ENCODE results near the gene CLCA1. TPM values are rescaled to one million over a fixed set of nuclear protein-coding genes. Genes with fewer than 3 reads are reported as not detected.
"Not testable (repeated sequence)": the region's sequence is repeated elsewhere in the genome, so short reads cannot be mapped to it uniquely, and the experiment has no call there.

The CLCA1 gene
- total and polyA plus RNA-seq, 3 experiments from 2014 or later, result not detected

GRCh38 chr1:86499987-86500593 lies 31.4 kb downstream of the CLCA1 start:
- H3K4me1 Mint-ChIP-seq, result peaks cover 10 to 21% (median 12%) of the 10 kb centered on the region in 3 donors
- H3K9me3 Mint-ChIP-seq, result no peaks in the 10 kb centered on the region
- no peak overlapping the region for H3K4me3 ChIP-seq (ENCODE audit: low read length)
- H3K36me3 ChIP-seq (ENCODE audit: insufficient read depth, low read length), result no peaks in the 10 kb centered on the region
- H3K4me1 ChIP-seq (ENCODE audit: insufficient read depth, low read length), result no peaks in the 10 kb centered on the region
- no peak overlapping the region for H3K4me3 Mint-ChIP-seq
- ChIA-PET CTCF (interaction anchor here (0.6 to 2.7 kb wide), 17 partner anchors 11 to 206 kb away, joined by 3 to 28 read pairs (median 3); partner anchors contain the start of gene ODF2L), POLR2A (no interaction called here)
- H3K27ac Mint-ChIP-seq, result no peak overlapping the region
- H3K9me3 ChIP-seq (ENCODE audit: low read length), result no peaks in the 10 kb centered on the region
- H3K27ac ChIP-seq (ENCODE audit: low read depth, low read length), result no peak overlapping the region
- peaks cover 15 to 29% of the 10 kb centered on the region in 2 donors for H3K27me3 Mint-ChIP-seq
- peak in 2 of 5 donors; percentile 66 for DNase-seq
- no peaks in the 10 kb centered on the region for H3K36me3 Mint-ChIP-seq
- no peaks in the 10 kb centered on the region for H3K27me3 ChIP-seq (ENCODE audit: insufficient read depth, low read length, poor library complexity, severe bottlenecking)

- no peak for DNase-seq
- Mint-ChIP-seq H3K36me3 (no peaks in the 10 kb centered on the region), H3K9me3 (no peaks in the 10 kb centered on the region), H3K27me3 (peaks cover 18 to 29% of the 10 kb centered on the region in 2 donors), H3K4me1 (peaks cover 10 to 21% (median 12%) of the 10 kb centered on the region in 3 donors), H3K27ac (no peak overlapping the region), H3K4me3 (no peak overlapping the region)
- no peak overlapping the region for H3K27ac ChIP-seq (ENCODE audit: low read depth, low read length)
- no peaks in the 10 kb centered on the region for H3K36me3 ChIP-seq (ENCODE audit: insufficient read depth, low read length)
- H3K4me3 ChIP-seq (ENCODE audit: low read length), result no peak overlapping the region
- H3K9me3 ChIP-seq (ENCODE audit: low read length), result no peaks in the 10 kb centered on the region
- ChIA-PET POLR2A (no interaction called here), CTCF (interaction anchor here (0.6 to 2.7 kb wide), 14 partner anchors 12 to 137 kb away, joined by 3 to 28 read pairs (median 3); partner anchors contain the start of gene ODF2L)
- no peaks in the 10 kb centered on the region for H3K27me3 ChIP-seq (ENCODE audit: insufficient read depth, low read length, poor library complexity, severe bottlenecking)
- H3K4me1 ChIP-seq (ENCODE audit: insufficient read depth, low read length), result no peaks in the 10 kb centered on the region
These were observed 32.0 kb downstream of the CLCA1 start for GRCh38 chr1:86500714-86501113.

- POLR2A ChIA-PET, result interaction anchor here (1.0 to 1.4 kb wide), 2 partner anchors 117 to 202 kb away, joined by 3 to 4 read pairs; partner anchors contain the start of gene SH3GLB1
- peaks cover 18 to 31% of the 10 kb centered on the region in 2 donors for H3K27me3 Mint-ChIP-seq
- not testable (repeated sequence) for H3K4me1 ChIP-seq (ENCODE audit: insufficient read depth, low read length); H3K27me3 ChIP-seq (ENCODE audit: insufficient read depth, low read length, poor library complexity, severe bottlenecking); H3K9me3 Mint-ChIP-seq; H3K36me3 Mint-ChIP-seq; H3K36me3 ChIP-seq (ENCODE audit: insufficient read depth, low read length); H3K27ac ChIP-seq (ENCODE audit: low read depth, low read length); H3K9me3 ChIP-seq (ENCODE audit: low read length)
- peaks cover 10 to 21% (median 12%) of the 10 kb centered on the region in 3 donors for H3K4me1 Mint-ChIP-seq
- H3K4me3 Mint-ChIP-seq, result peak overlapping the region; percentile 53 to 90 (median 86)
- H3K27ac Mint-ChIP-seq, result peak overlapping the region in 5 of 8 donors; percentile 0 to 68 (median 31)
- CTCF ChIA-PET, result interaction anchor here (0.6 to 2.7 kb wide), 21 partner anchors 12 to 583 kb away, joined by 3 to 28 read pairs (median 4); partner anchors contain the start of genes CLCA1, ODF2L and SH3GLB1
- peak overlapping the region; percentile 45 for H3K4me3 ChIP-seq (ENCODE audit: low read length)
- peak; percentile 9 to 67 (median 49) for DNase-seq
These were observed 33.5 kb downstream of the CLCA1 start for GRCh38 chr1:86502125-86502646.

- ChIA-PET POLR2A (interaction anchor here (1.0 to 1.4 kb wide), 2 partner anchors 118 to 202 kb away, joined by 3 to 4 read pairs; partner anchors contain the start of gene SH3GLB1), CTCF (interaction anchor here (0.6 to 2.7 kb wide), 17 partner anchors 13 to 202 kb away, joined by 3 to 28 read pairs (median 4); partner anchors contain the start of genes CLCA1, ODF2L and SH3GLB1)
- Mint-ChIP-seq H3K36me3 (no peaks in the 10 kb centered on the region), H3K9me3 (no peaks in the 10 kb centered on the region), H3K4me1 (peaks cover 10 to 21% (median 12%) of the 10 kb centered on the region in 3 donors), H3K4me3 (peak overlapping the region in 6 of 7 donors; percentile 82 to 90 (median 87)), H3K27me3 (peaks cover 18 to 30% of the 10 kb centered on the region in 2 donors), H3K27ac (peak overlapping the region in 2 of 8 donors; percentile 31 to 68)
- H3K27me3 ChIP-seq (ENCODE audit: insufficient read depth, low read length, poor library complexity, severe bottlenecking), result no peaks in the 10 kb centered on the region
- no peaks in the 10 kb centered on the region for H3K9me3 ChIP-seq (ENCODE audit: low read length)
- no peaks in the 10 kb centered on the region for H3K4me1 ChIP-seq (ENCODE audit: insufficient read depth, low read length)
- no peak overlapping the region for H3K27ac ChIP-seq (ENCODE audit: low read depth, low read length)
- no peaks in the 10 kb centered on the region for H3K36me3 ChIP-seq (ENCODE audit: insufficient read depth, low read length)
- no peak for DNase-seq
- H3K4me3 ChIP-seq (ENCODE audit: low read length), result peak overlapping the region; percentile 45
These were observed 34.1 kb downstream of the CLCA1 start for GRCh38 chr1:86502721-86503405.

- H3K4me1 ChIP-seq (ENCODE audit: insufficient read depth, low read length), result no peaks in the 10 kb centered on the region
- H3K36me3 ChIP-seq (ENCODE audit: insufficient read depth, low read length), result no peaks in the 10 kb centered on the region
- Mint-ChIP-seq H3K4me1 (peaks cover 10 to 21% (median 12%) of the 10 kb centered on the region in 3 donors), H3K36me3 (no peaks in the 10 kb centered on the region), H3K4me3 (peak overlapping the region in 5 of 7 donors; percentile 8 to 90 (median 49)), H3K27me3 (peaks cover 15 to 24% of the 10 kb centered on the region in 2 donors), H3K9me3 (no peaks in the 10 kb centered on the region), H3K27ac (no peak overlapping the region)
- POLR2A ChIA-PET, result no interaction called here
- no peaks in the 10 kb centered on the region for H3K27me3 ChIP-seq (ENCODE audit: insufficient read depth, low read length, poor library complexity, severe bottlenecking)
- CTCF ChIA-PET, result interaction anchor here (1.0 to 3.6 kb wide), 4 partner anchors 13 to 200 kb away, joined by 5 to 23 read pairs (median 8); partner anchors contain the start of genes ODF2L and SH3GLB1
- H3K27ac ChIP-seq (ENCODE audit: low read depth, low read length), result no peak overlapping the region
- H3K9me3 ChIP-seq (ENCODE audit: low read length), result no peaks in the 10 kb centered on the region
- no peak overlapping the region for H3K4me3 ChIP-seq (ENCODE audit: low read length)
- DNase-seq, result no peak
These were observed 34.8 kb downstream of the CLCA1 start for GRCh38 chr1:86503406-86504136.

- Histone ChIP-seq H3K4me3 (ENCODE audit: low read length) (no peak overlapping the region), H3K9me3 (ENCODE audit: low read length) (no peaks in the 10 kb centered on the region), H3K27ac (ENCODE audit: low read depth, low read length) (no peak overlapping the region), H3K36me3 (ENCODE audit: insufficient read depth, low read length) (no peaks in the 10 kb centered on the region), H3K27me3 (ENCODE audit: insufficient read depth, low read length, poor library complexity, severe bottlenecking) (no peaks in the 10 kb centered on the region), H3K4me1 (ENCODE audit: insufficient read depth, low read length) (no peaks in the 10 kb centered on the region)
- no peaks in the 10 kb centered on the region for H3K9me3 Mint-ChIP-seq
- H3K36me3 Mint-ChIP-seq, result no peaks in the 10 kb centered on the region
- no peak for DNase-seq
- H3K4me3 Mint-ChIP-seq, result peak overlapping the region in 2 of 7 donors; percentile 33 to 56
- ChIA-PET CTCF (interaction anchor here (0.7 to 3.6 kb wide), 6 partner anchors 12 to 200 kb away, joined by 3 to 23 read pairs (median 5); partner anchors contain the start of genes ODF2L and SH3GLB1), POLR2A (interaction anchor here (1.1 kb wide), 1 partner anchor 108 kb away, joined by 3 read pairs; the partner anchor contains the start of gene ODF2L)
- H3K27ac Mint-ChIP-seq, result no peak overlapping the region
- peaks cover 10 to 21% (median 12%) of the 10 kb centered on the region in 3 donors for H3K4me1 Mint-ChIP-seq
- peaks cover 11 to 21% of the 10 kb centered on the region in 2 donors for H3K27me3 Mint-ChIP-seq
These were observed 35.4 kb downstream of the CLCA1 start for GRCh38 chr1:86504137-86504479.

GRCh38 chr1:86504895-86505563 lies 36.3 kb downstream of the CLCA1 start:
- Mint-ChIP-seq H3K9me3 (no peaks in the 10 kb centered on the region), H3K27me3 (peaks cover 13 to 25% of the 10 kb centered on the region in 2 donors), H3K4me3 (no peak overlapping the region), H3K4me1 (peaks cover 10 to 21% (median 12%) of the 10 kb centered on the region in 3 donors), H3K27ac (no peak overlapping the region), H3K36me3 (no peaks in the 10 kb centered on the region)
- Histone ChIP-seq H3K4me1 (ENCODE audit: insufficient read depth, low read length) (no peaks in the 10 kb centered on the region), H3K4me3 (ENCODE audit: low read length) (no peak overlapping the region), H3K9me3 (ENCODE audit: low read length) (no peaks in the 10 kb centered on the region), H3K36me3 (ENCODE audit: insufficient read depth, low read length) (no peaks in the 10 kb centered on the region), H3K27ac (ENCODE audit: low read depth, low read length) (no peak overlapping the region), H3K27me3 (ENCODE audit: insufficient read depth, low read length, poor library complexity, severe bottlenecking) (no peaks in the 10 kb centered on the region)
- ChIA-PET CTCF (interaction anchor here (0.7 to 3.6 kb wide), 7 partner anchors 11 to 199 kb away, joined by 3 to 23 read pairs (median 5); partner anchors contain the start of genes ODF2L and SH3GLB1), POLR2A (interaction anchor here (0.6 to 1.1 kb wide), 2 partner anchors 68 to 109 kb away, joined by 3 to 4 read pairs; partner anchors contain the start of gene ODF2L)
- no peak for DNase-seq

Data from CD8-positive, alpha-beta memory T cell (primary cell).